ENCODE results near the gene UXT. TPM values are rescaled to one million over a fixed set of nuclear protein-coding genes. Genes with fewer than 3 reads are reported as not detected.

UXT gene
- total and polyA plus RNA-seq, 9 of the 15 experiments (the other 6 are each of a cell fraction or from before 2014, with no cell fraction given), result 141 to 300 (median 204) TPM

GRCh38 chrX:47608130-47608810, 50.7 kb downstream of the UXT start:
- peak; percentile 75 for FAIRE-seq
- 0 out of 2 replicates have a peak, but pooled peaks have one; percentile 5 for TF ChIP-seq MAFF (IDR thresholded peaks at IDR 0.05; ENCODE audit: low read length)
- no peak for TF ChIP-seq THAP12 (CRISPR knock-in tag; IDR thresholded peaks at IDR 0.05)
- no peak for TF ChIP-seq NFXL1 (CRISPR knock-in tag; IDR thresholded peaks at IDR 0.05)
- TF ChIP-seq ETV5 (CRISPR knock-in tag; IDR thresholded peaks at IDR 0.05; ENCODE audit: low read depth), result peak; percentile 64
- TF ChIP-seq NFIC (IDR thresholded peaks at IDR 0.05), result peak; percentile 8; the same call in 1 of the 2 replicates
- no peak for TF ChIP-seq SMARCB1 (IDR thresholded peaks at IDR 0.05; ENCODE audit: insufficient read length, low read depth)
- no peak for TF ChIP-seq RNF219 (CRISPR knock-in tag; IDR thresholded peaks at IDR 0.05)
- TF ChIP-seq CBFA2T2 (conservative IDR thresholded peaks at IDR 0.05), result no peak
- no peak for TF ChIP-seq RBM15 (IDR thresholded peaks at IDR 0.05; ENCODE audit: insufficient read depth, low read length)
- TF ChIP-seq OTX1 (CRISPR knock-in tag; IDR thresholded peaks at IDR 0.05), result no peak
- no peak for TF ChIP-seq ZNF75A (CRISPR knock-in tag; IDR thresholded peaks at IDR 0.05)
- no peak for TF ChIP-seq E2F5 (CRISPR knock-in tag; IDR thresholded peaks at IDR 0.05)
- no peak for TF ChIP-seq ZNF395 (CRISPR knock-in tag; IDR thresholded peaks at IDR 0.05)
- peak; percentile 74 for TF ChIP-seq MAFG (tag; conservative IDR thresholded peaks at IDR 0.05)
- no peak for TF ChIP-seq ZNF124 (CRISPR knock-in tag; IDR thresholded peaks at IDR 0.05)

More at GRCh38 chrX:47608130-47608810, 50.7 kb downstream of the UXT start:
- H3K9me3 ChIP-seq (replicated peaks; ENCODE audit: control insufficient read depth, insufficient read depth, low read depth, low read length), result 0 out of 2 replicates have a peak, but pooled peaks cover 2% of the 10 kb centered on the region
- H4K20me1 ChIP-seq (replicated peaks; ENCODE audit: control insufficient read depth, insufficient read depth, low read length), result no peaks in the 10 kb centered on the region
- peaks cover 0 to 2% of the 10 kb centered on the region in 2 experiments; a peak in 2 of 5 replicates for H3K27me3 ChIP-seq (ENCODE audit: control insufficient read depth in 2 of 2, insufficient read depth in 2 of 2, low read length in 2 of 2)
- no peaks in the 10 kb centered on the region for H3K79me2 ChIP-seq (ENCODE audit: control insufficient read depth, insufficient read depth, low read length)
- no peak overlapping the region for H3K4me3 ChIP-seq
- no TSS peak for BruUV-seq (replicated peaks)
- ATAC-seq (peak; percentile 92), DNase-seq (ENCODE audit: extremely low read depth in 1 of 4, low spot score in 3 of 4) (peak; percentile 45 to 74 (median 58))
- in situ Hi-C loops (cut with MboI) (no loop called here), intact Hi-C loops (cut with micrococcal nuclease) (no loop called here)
- 18% methylated on average over 6 of the region's 9 CpGs for WGBS (ENCODE audit: insufficient coverage, low coverage, missing lambda C conversion rate)
- H3K27ac ChIP-seq (ENCODE audit: extremely low read depth, low read depth, low read length), result peak overlapping the region; percentile 52; the same call in 1 of the 3 replicates
- H3K4me1 ChIP-seq (replicated peaks in 1 of 2; ENCODE audit: control insufficient read depth in 2 of 2, insufficient read depth in 2 of 2, low read length in 2 of 2), result peaks cover 7% of the 10 kb centered on the region in 2 experiments; a peak in 4 of 5 replicates
- no peak overlapping the region; a peak in 1 of 4 replicates for H3K9ac ChIP-seq (ENCODE audit: insufficient read depth in 1 of 2, low read depth in 2 of 2, low read length in 2 of 2)
- H2AFZ ChIP-seq (ENCODE audit: low read depth, low read length), result peak overlapping the region; percentile 85
- peak overlapping the region; percentile 49 for H3K4me2 ChIP-seq (ENCODE audit: insufficient read depth, low read length)
- CTCF ChIA-PET (ENCODE audit: low intra/inter-chr PET ratio), result no interaction called here
- H3K9me1 ChIP-seq (ENCODE audit: control insufficient read depth, insufficient read depth, low read length), result no peaks in the 10 kb centered on the region
- H3K36me3 ChIP-seq (ENCODE audit: control insufficient read depth, insufficient read depth, low read length), result no peaks in the 10 kb centered on the region
- POLR2A ChIA-PET, result no interaction called here
